Measurements from ENCODE around the gene CDH8. TPM values are rescaled to one million over a fixed set of nuclear protein-coding genes. Genes with fewer than 3 reads are reported as not detected.

Gene CDH8
- polyA plus RNA-seq, 2 of the 4 experiments (the other 2 are of a cell fraction) = 0.23 to 0.94 TPM

DNA sequence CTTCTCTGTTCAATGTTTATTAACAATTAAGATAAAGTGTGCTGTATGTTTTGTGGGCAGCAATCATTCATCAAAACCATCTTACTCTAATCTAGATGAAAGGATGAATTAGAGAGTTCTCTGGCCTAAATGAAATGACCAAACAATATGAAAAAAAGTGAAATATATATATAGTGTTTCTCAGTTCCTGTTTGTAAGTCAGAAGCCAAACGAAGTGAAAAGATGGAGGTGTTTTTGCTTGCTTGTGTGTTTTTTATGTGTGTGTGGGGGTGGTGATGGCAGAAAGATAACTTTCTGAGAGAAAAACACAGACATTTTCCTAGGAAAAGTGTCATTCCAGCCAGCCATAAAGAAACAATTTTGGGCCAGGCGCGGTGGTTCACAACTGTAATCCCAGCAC lies 138.6 kb downstream of the CDH8 start:
- no peak overlapping the region for H3K4me3 ChIP-seq
- H3K4me1 ChIP-seq = no peaks in the 10 kb centered on the region
- no peak overlapping the region for H3K27ac ChIP-seq
- no peak overlapping the region for H3K4me2 ChIP-seq
- H3K9me3 ChIP-seq = no peaks in the 10 kb centered on the region
- DNase-seq (ENCODE audit: low read depth in 1 of 2, low spot score in 1 of 2) = no peak
- POLR2A ChIA-PET = no interaction called here
- 40% methylated on average over 3 of the region's 3 CpGs for WGBS (ENCODE audit: missing lambda C conversion rate)
- FAIRE-seq = no peak
- no peak for ATAC-seq
- TF ChIP-seq KDM5A (IDR thresholded peaks at IDR 0.05) = no peak
- no peak for TF ChIP-seq EP300 (IDR thresholded peaks at IDR 0.05)
- no peak for TF ChIP-seq TFCP2L1 (CRISPR knock-in tag; IDR thresholded peaks at IDR 0.05)
- TF ChIP-seq, protein P1, sequence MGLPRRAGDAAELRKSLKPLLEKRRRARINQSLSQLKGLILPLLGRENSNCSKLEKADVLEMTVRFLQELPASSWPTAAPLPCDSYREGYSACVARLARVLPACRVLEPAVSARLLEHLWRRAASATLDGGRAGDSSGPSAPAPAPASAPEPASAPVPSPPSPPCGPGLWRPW (IDR thresholded peaks at IDR 0.05) = no peak
- TF ChIP-seq RNF2 (IDR thresholded peaks at IDR 0.05; ENCODE audit: borderline replicate concordance, low read depth) = no peak
- no peak for TF ChIP-seq NR3C1 (IDR thresholded peaks at IDR 0.05)
- no peak for TF ChIP-seq FOXS1 (CRISPR knock-in tag; IDR thresholded peaks at IDR 0.05)
- no peak for TF ChIP-seq CBX8 (IDR thresholded peaks at IDR 0.05)
- no peak for TF ChIP-seq NPAS2 (CRISPR knock-in tag; IDR thresholded peaks at IDR 0.05; ENCODE audit: borderline replicate concordance)
- TF ChIP-seq ZFP36 (IDR thresholded peaks at IDR 0.05; ENCODE audit: borderline replicate concordance, partially characterized antibody) = no peak
- TF ChIP-seq HDAC2 (IDR thresholded peaks at IDR 0.05) = no peak
- no peak for TF ChIP-seq EHMT2 (IDR thresholded peaks at IDR 0.05; ENCODE audit: low read depth)
- TF ChIP-seq, protein P2, sequence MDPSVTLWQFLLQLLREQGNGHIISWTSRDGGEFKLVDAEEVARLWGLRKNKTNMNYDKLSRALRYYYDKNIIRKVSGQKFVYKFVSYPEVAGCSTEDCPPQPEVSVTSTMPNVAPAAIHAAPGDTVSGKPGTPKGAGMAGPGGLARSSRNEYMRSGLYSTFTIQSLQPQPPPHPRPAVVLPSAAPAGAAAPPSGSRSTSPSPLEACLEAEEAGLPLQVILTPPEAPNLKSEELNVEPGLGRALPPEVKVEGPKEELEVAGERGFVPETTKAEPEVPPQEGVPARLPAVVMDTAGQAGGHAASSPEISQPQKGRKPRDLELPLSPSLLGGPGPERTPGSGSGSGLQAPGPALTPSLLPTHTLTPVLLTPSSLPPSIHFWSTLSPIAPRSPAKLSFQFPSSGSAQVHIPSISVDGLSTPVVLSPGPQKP (IDR thresholded peaks at IDR 0.05; ENCODE audit: low read depth, low read length) = no peak
- TF ChIP-seq SREBF2 (IDR thresholded peaks at IDR 0.05) = no peak
- no peak for TF ChIP-seq MAFK (IDR thresholded peaks at IDR 0.05; ENCODE audit: partially characterized antibody)
- CTCF ChIA-PET = interaction anchor here (1.1 kb wide), 1 partner anchor 10 kb away, joined by 3 read pairs; no protein-coding TSS in a partner anchor

DNA sequence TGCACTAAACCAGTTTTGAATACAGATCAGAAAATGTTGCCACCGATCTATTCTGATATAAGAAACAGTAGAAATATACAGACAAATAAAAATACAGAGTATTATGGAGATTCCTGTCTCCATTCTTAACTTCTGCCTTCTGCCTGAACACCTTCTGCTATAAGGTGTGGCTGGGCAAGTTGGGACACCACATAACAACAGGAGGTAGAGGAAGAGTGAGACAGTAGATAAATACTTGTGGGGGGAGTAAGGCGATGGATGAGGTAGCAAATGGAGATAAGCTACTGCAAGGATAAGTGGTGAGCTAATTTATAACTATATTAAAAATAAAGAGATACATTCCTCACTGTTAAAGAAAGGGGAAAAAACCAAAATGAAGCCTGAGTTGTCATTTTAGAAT lies 143.7 kb downstream of the CDH8 start:
- Histone ChIP-seq H3K27ac (no peak overlapping the region), H3K9me3 (no peaks in the 10 kb centered on the region), H3K4me2 (no peak overlapping the region), H3K4me1 (0 out of 3 replicates have a peak, but pooled peaks cover 8% of the 10 kb centered on the region), H3K4me3 (no peak overlapping the region)
- TF ChIP-seq EP300 (IDR thresholded peaks at IDR 0.05) (no peak), RAD21 (conservative IDR thresholded peaks at IDR 0.05 in 1 of 2, IDR thresholded peaks at IDR 0.05 in 1 of 2) (no peak), FOSB (CRISPR knock-in tag; IDR thresholded peaks at IDR 0.05) (no peak), JUNB (IDR thresholded peaks at IDR 0.05) (no peak), JUN (IDR thresholded peaks at IDR 0.05) (no peak), FOXS1 (CRISPR knock-in tag; IDR thresholded peaks at IDR 0.05) (no peak), SMC3 (IDR thresholded peaks at IDR 0.05) (no peak), ZSCAN20 (CRISPR knock-in tag; IDR thresholded peaks at IDR 0.05) (no peak), ZFP36 (IDR thresholded peaks at IDR 0.05; ENCODE audit: borderline replicate concordance, partially characterized antibody) (no peak)
- ATAC-seq (no peak), DNase-seq (ENCODE audit: low read depth in 1 of 2, low spot score in 1 of 2) (no peak), FAIRE-seq (no peak)
- POLR2A ChIA-PET = no interaction called here
- CTCF ChIA-PET = no interaction called here
- WGBS (ENCODE audit: missing lambda C conversion rate) = 28% methylated on average over 2 of the region's 2 CpGs

DNA sequence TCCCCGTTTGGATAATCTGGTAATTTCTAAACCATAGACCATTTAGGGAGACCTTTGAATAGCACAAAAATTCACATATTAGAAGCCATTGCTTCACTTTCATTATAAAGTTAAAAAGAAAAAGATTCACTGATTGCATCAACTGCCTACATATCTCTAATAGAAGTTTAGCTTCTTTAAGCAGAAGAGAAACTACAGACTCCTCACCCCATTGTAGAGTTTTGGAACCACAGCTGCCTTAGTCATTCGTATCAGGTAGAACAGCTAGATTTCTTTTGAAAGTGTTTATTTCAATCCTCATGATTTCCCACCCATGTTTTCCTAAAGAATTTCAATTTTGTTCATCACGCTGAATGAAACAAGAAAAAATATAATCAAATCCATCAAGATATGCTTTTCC lies 144.8 kb downstream of the CDH8 start:
- no peak for DNase-seq (ENCODE audit: low read depth in 1 of 2, low spot score in 1 of 2)
- ChIA-PET POLR2A (no interaction called here), CTCF (interaction anchor here (0.7 kb wide), 1 partner anchor 112 kb away, joined by 3 read pairs; no protein-coding TSS in a partner anchor)
- H3K4me1 ChIP-seq = 0 out of 3 replicates have a peak, but pooled peaks cover 8% of the 10 kb centered on the region
- WGBS (ENCODE audit: missing lambda C conversion rate) = 42% methylated on average over 3 of the region's 3 CpGs
- no peak for ATAC-seq
- no peak overlapping the region for H3K4me2 ChIP-seq
- H3K9me3 ChIP-seq = no peaks in the 10 kb centered on the region
- no peak for FAIRE-seq
- no peak overlapping the region for H3K4me3 ChIP-seq
- H3K27ac ChIP-seq = no peak overlapping the region
- TF ChIP-seq POLR2A (IDR thresholded peaks at IDR 0.05; ENCODE audit: low read length) (no peak), ZSCAN20 (CRISPR knock-in tag; IDR thresholded peaks at IDR 0.05) (no peak), HDAC2 (IDR thresholded peaks at IDR 0.05) (no peak), SREBF2 (IDR thresholded peaks at IDR 0.05) (no peak), HOXB13 (CRISPR knock-in tag; IDR thresholded peaks at IDR 0.05; ENCODE audit: low read depth) (no peak), EHF (CRISPR knock-in tag; IDR thresholded peaks at IDR 0.05) (no peak), JUNB (IDR thresholded peaks at IDR 0.05) (no peak), PHF8 (IDR thresholded peaks at IDR 0.05; ENCODE audit: borderline replicate concordance, low read depth) (no peak)
- TF ChIP-seq, protein P3, sequence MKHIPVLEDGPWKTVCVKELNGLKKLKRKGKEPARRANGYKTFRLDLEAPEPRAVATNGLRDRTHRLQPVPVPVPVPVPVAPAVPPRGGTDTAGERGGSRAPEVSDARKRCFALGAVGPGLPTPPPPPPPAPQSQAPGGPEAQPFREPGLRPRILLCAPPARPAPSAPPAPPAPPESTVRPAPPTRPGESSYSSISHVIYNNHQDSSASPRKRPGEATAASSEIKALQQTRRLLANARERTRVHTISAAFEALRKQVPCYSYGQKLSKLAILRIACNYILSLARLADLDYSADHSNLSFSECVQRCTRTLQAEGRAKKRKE (CRISPR knock-in tag; IDR thresholded peaks at IDR 0.05; ENCODE audit: low read depth) = no peak
- TF ChIP-seq, protein P4, sequence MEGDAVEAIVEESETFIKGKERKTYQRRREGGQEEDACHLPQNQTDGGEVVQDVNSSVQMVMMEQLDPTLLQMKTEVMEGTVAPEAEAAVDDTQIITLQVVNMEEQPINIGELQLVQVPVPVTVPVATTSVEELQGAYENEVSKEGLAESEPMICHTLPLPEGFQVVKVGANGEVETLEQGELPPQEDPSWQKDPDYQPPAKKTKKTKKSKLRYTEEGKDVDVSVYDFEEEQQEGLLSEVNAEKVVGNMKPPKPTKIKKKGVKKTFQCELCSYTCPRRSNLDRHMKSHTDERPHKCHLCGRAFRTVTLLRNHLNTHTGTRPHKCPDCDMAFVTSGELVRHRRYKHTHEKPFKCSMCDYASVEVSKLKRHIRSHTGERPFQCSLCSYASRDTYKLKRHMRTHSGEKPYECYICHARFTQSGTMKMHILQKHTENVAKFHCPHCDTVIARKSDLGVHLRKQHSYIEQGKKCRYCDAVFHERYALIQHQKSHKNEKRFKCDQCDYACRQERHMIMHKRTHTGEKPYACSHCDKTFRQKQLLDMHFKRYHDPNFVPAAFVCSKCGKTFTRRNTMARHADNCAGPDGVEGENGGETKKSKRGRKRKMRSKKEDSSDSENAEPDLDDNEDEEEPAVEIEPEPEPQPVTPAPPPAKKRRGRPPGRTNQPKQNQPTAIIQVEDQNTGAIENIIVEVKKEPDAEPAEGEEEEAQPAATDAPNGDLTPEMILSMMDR (IDR thresholded peaks at IDR 0.05) = no peak
- TF ChIP-seq, protein P2 (IDR thresholded peaks at IDR 0.05; ENCODE audit: low read depth, low read length) = no peak
